SK-N-SH (cell line): ENCODE results near the gene ANKRD60. TPM values are rescaled to one million over a fixed set of nuclear protein-coding genes. Genes with fewer than 3 reads are reported as not detected.

Experiments
- CTCF ChIA-PET: fragments of 300-600, 350-600 bp; formaldehyde crosslinking; extraction: SDS; loops from one replicate; lab custom pipeline; 2021; lab: Yijun Ruan, JAX
- POLR2A ChIA-PET: fragments of 350-600 bp; sonication (Branson Sonifier 250); formaldehyde crosslinking; extraction: SDS; loops from one replicate; lab custom pipeline; 2020; ENCODE audit warnings: antibody characterized with exemption, inconsistent platforms; lab: Yijun Ruan, JAX
- DNase-seq: peaks from one replicate; pipeline ENCODE4 v3.0.0; 2012
- H2AFZ ChIP-seq: fragments of 200-600 bp; sonication (generic); 2 replicates; pipeline ENCODE4 v1.8.1; 2016; ENCODE audit warnings: antibody characterized with exemption, mild to moderate bottlenecking, low read depth
- H3F3A ChIP-seq: fragments of 200-600 bp; sonication (generic); replicated peaks from 2 replicates; pipeline ENCODE3; 2016; ENCODE audit warnings: antibody characterized with exemption, mild to moderate bottlenecking; ENCODE audit not compliant: insufficient read depth
- H3K27ac ChIP-seq, 2 experiments: fragments of 200-500 bp in 1 of 2; fragments of 200-600 bp in 1 of 2; sonication (Bioruptor generic) in 1 of 2; sonication (generic), shearing (Covaris generic) in 1 of 2; 2 replicates each; pipeline versions ENCODE4 v1.5.1 to v1.6.1; 2014 to 2016; ENCODE audit warnings: low read depth in 2 of 2, inconsistent platforms in 1 of 2, low read length in 1 of 2, mild to moderate bottlenecking in 1 of 2, mixed read lengths in 1 of 2
- H3K27me3 ChIP-seq: fragments of 200-600 bp; sonication (generic), shearing (Covaris generic); 2 replicates; pipeline ENCODE4 v1.6.1; 2016; ENCODE audit warnings: mixed run types; ENCODE audit not compliant: insufficient read depth
- H3K36me3 ChIP-seq, 2 experiments: fragments of 200-500 bp in 1 of 2; fragments of 200-600 bp in 1 of 2; sonication (Bioruptor generic) in 1 of 2; sonication (generic) in 1 of 2; replicated peaks in 1 of 2; 2 replicates each; pipeline versions ENCODE3 to v1.5.1; 2014 to 2016; ENCODE audit warnings: low read length in 1 of 2, mild to moderate bottlenecking in 1 of 2; ENCODE audit not compliant: insufficient read depth in 2 of 2, control insufficient read depth in 1 of 2
- H3K4me1 ChIP-seq, 2 experiments: fragments of 200-500 bp in 1 of 2; fragments of 200-600 bp in 1 of 2; sonication (Bioruptor generic) in 1 of 2; sonication (generic), shearing (Covaris generic) in 1 of 2; 2 replicates each; pipeline versions ENCODE4 v1.5.1 to v1.6.1; 2014 to 2016; ENCODE audit warnings: low read depth in 1 of 2, low read length in 1 of 2, mixed run types in 1 of 2; ENCODE audit not compliant: insufficient read depth in 2 of 2, control insufficient read depth in 1 of 2
- H3K4me2 ChIP-seq: fragments of 200-600 bp; sonication (generic), shearing (Covaris generic); 2 replicates; pipeline ENCODE4 v1.6.1; 2017; ENCODE audit warnings: mixed run types
- H3K4me3 ChIP-seq, 2 experiments: fragments of 200-500 bp in 1 of 2; fragments of 200-600 bp in 1 of 2; sonication (Bioruptor generic) in 1 of 2; sonication (generic), shearing (Covaris generic) in 1 of 2; 2 replicates each; pipeline versions ENCODE4 v1.5.1 to v1.8.1; 2014 to 2016; ENCODE audit warnings: low read depth in 2 of 2, inconsistent platforms in 1 of 2, low read length in 1 of 2, mild to moderate bottlenecking in 1 of 2, mixed read lengths in 1 of 2, moderate library complexity in 1 of 2
- H3K79me2 ChIP-seq: fragments of 200-600 bp; sonication (generic); 2 replicates; pipeline ENCODE4 v1.8.1; 2017; ENCODE audit warnings: mild to moderate bottlenecking; ENCODE audit not compliant: insufficient read depth
- H3K9ac ChIP-seq: fragments of 200-600 bp; sonication (generic); 2 replicates; pipeline ENCODE4 v1.6.1; 2017; ENCODE audit warnings: mixed run types
- H3K9me2 ChIP-seq: fragments of 200-600 bp; sonication (generic); 2 replicates; pipeline ENCODE4 v1.6.1; 2017; ENCODE audit warnings: mixed run types
- H3K9me3 ChIP-seq: fragments of 200-600 bp; sonication (generic); 2 replicates; pipeline ENCODE4 v1.6.1; 2017; ENCODE audit warnings: mixed run types, mild to moderate bottlenecking, moderate library complexity
- H4K20me1 ChIP-seq: fragments of 200-600 bp; sonication (generic); 2 replicates; pipeline ENCODE4 v1.6.1; 2017; ENCODE audit warnings: mild to moderate bottlenecking, mixed run types; ENCODE audit not compliant: insufficient read depth
- ELF1 ChIP-seq: IDR thresholded peaks from 2 replicates; pipeline ENCODE4 v1.4.0; 2012
- EP300 ChIP-seq, 2 experiments: IDR thresholded peaks; 2 replicates each; pipeline versions ENCODE4 v1.4.0 to v1.6.1; 2012; ENCODE audit warnings: borderline replicate concordance in 1 of 2, low read depth in 1 of 2, low read length in 1 of 2
- FOXM1 ChIP-seq: IDR thresholded peaks from 2 replicates; pipeline ENCODE4 v1.4.0; 2012; ENCODE audit warnings: low read depth, mild to moderate bottlenecking
- IRF3 ChIP-seq: fragments of 150-350 bp; IDR thresholded peaks from 2 replicates; pipeline ENCODE4 v1.6.1; 2016; ENCODE audit warnings: mild to moderate bottlenecking, low read depth, low read length
- MXI1 ChIP-seq: IDR thresholded peaks from 2 replicates; pipeline ENCODE4 v1.6.1; 2012; ENCODE audit warnings: mild to moderate bottlenecking, low read depth, low read length, improper control_type of control experiment
- NFIC ChIP-seq: IDR thresholded peaks from 2 replicates; pipeline ENCODE4 v1.4.0; 2012; ENCODE audit warnings: borderline replicate concordance
- POLR2AphosphoS5 ChIP-seq: IDR thresholded peaks from 2 replicates; pipeline ENCODE4 v1.6.1; 2012; ENCODE audit warnings: low read depth, low read length
- RFX5 ChIP-seq: IDR thresholded peaks from 2 replicates; pipeline ENCODE4 v1.6.1; 2012; ENCODE audit warnings: mild to moderate bottlenecking, improper control_type of control experiment, low read length
- TEAD4 ChIP-seq: IDR thresholded peaks from 2 replicates; pipeline ENCODE4 v1.4.0; 2012; ENCODE audit warnings: mild to moderate bottlenecking, borderline replicate concordance; ENCODE audit not compliant: insufficient read depth
- USF2 ChIP-seq: fragments of 150-350 bp; IDR thresholded peaks from 2 replicates; pipeline ENCODE4 v1.6.1; 2017; ENCODE audit warnings: antibody characterized with exemption, low read length, low read depth, borderline replicate concordance
- ZBTB33 ChIP-seq: IDR thresholded peaks from 2 replicates; pipeline ENCODE4 v1.4.0; 2012; ENCODE audit warnings: low read depth, borderline replicate concordance
- WGBS: methylation state at CpG from one replicate; pipeline ENCODE4 v1.1.6; 2017; ENCODE audit warnings: low lambda C conversion rate; 5-methylcytosine and 5-hydroxymethylcytosine counted together
- polyA plus RNA-seq, 3 experiments: library from polyadenylated mRNA; depleted of rRNA; stranded (reverse); fragments of >200 nt; gene quantifications; 2 replicates each; pipeline ENCODE4 v1.2.3, GENCODE V29; 2012
- TF ChIP-seq, protein P1 (sequence below): IDR thresholded peaks from 2 replicates; pipeline ENCODE4 v1.6.1; 2012; ENCODE audit warnings: mild to moderate bottlenecking, low read depth, low read length, moderate library complexity

ANKRD60 gene
- polyA plus RNA-seq, 1 of the 3 experiments (the other 2 are of a cell fraction): not detected

DNA sequence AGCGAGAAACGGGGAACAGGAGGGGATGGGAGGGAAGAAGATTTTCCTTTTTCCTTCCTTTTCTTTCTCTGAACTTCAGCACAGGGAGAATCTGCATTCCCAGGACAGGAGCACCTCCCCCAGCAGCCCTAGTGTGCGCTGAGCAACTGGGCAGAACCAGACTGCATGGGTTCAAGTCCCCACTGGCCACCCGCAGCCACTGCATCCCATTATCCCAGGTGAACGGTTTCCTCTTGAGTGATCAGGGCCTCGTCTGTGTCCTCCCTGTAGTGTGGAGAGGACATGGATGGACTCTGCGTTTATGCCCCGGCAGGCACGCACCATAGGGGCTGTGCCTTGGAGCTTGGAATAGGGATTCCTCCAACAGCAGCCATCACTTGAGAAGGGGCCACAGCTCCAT is 53.0 kb downstream of the ANKRD60 start:
- Histone ChIP-seq H3F3A (no peaks in the 10 kb centered on the region), H3K4me3 (no peak overlapping the region), H3K36me3 (no peaks in the 10 kb centered on the region), H3K79me2 (no peaks in the 10 kb centered on the region), H3K9ac (no peak overlapping the region), H3K4me1 (peaks cover 0 to 63% of the 10 kb centered on the region in 2 experiments; a peak in 2 of 4 replicates), H3K27ac (peak overlapping the region in 1 of 2 experiments; percentile 99; a peak in 2 of 4 replicates), H3K27me3 (no peaks in the 10 kb centered on the region), H3K4me2 (no peak overlapping the region), H3K9me3 (no peaks in the 10 kb centered on the region), H2AFZ (no peak overlapping the region)
- no peak for DNase-seq
- 92% methylated on average over 8 of the region's 9 CpGs for WGBS
- TF ChIP-seq ELF1 (no peak), MXI1 (no peak), USF2 (no peak), EP300 (IDR thresholded peaks at IDR 0.05; ENCODE audit: borderline replicate concordance in 1 of 2, low read depth in 1 of 2, low read length in 1 of 2) (no peak), ZBTB33 (no peak), FOXM1 (no peak), RFX5 (no peak), IRF3 (no peak), NFIC (no peak), TEAD4 (no peak), POLR2AphosphoS5 (no peak)
- TF ChIP-seq, protein P1, sequence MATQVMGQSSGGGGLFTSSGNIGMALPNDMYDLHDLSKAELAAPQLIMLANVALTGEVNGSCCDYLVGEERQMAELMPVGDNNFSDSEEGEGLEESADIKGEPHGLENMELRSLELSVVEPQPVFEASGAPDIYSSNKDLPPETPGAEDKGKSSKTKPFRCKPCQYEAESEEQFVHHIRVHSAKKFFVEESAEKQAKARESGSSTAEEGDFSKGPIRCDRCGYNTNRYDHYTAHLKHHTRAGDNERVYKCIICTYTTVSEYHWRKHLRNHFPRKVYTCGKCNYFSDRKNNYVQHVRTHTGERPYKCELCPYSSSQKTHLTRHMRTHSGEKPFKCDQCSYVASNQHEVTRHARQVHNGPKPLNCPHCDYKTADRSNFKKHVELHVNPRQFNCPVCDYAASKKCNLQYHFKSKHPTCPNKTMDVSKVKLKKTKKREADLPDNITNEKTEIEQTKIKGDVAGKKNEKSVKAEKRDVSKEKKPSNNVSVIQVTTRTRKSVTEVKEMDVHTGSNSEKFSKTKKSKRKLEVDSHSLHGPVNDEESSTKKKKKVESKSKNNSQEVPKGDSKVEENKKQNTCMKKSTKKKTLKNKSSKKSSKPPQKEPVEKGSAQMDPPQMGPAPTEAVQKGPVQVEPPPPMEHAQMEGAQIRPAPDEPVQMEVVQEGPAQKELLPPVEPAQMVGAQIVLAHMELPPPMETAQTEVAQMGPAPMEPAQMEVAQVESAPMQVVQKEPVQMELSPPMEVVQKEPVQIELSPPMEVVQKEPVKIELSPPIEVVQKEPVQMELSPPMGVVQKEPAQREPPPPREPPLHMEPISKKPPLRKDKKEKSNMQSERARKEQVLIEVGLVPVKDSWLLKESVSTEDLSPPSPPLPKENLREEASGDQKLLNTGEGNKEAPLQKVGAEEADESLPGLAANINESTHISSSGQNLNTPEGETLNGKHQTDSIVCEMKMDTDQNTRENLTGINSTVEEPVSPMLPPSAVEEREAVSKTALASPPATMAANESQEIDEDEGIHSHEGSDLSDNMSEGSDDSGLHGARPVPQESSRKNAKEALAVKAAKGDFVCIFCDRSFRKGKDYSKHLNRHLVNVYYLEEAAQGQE: no peak
- TF ChIP-seq, all 33 proteins: peak for 0
- Histone ChIP-seq H4K20me1 (no peaks in the 10 kb centered on the region), H3K9me2 (no peaks in the 10 kb centered on the region)
- ChIA-PET POLR2A (no interaction called here), CTCF (interaction anchor here (0.9 to 3.7 kb wide), 6 partner anchors 38 to 581 kb away, joined by 3 to 11 read pairs (median 4); partner anchors contain the start of gene PMEPA1)
